ENCODE results near the gene MICB.

Gene MICB

GRCh38 chr6:31479933-31480535 is 17.9 kb upstream of the MICB start:
- H3K27ac ChIP-seq (ENCODE audit: low read length), result no peak overlapping the region
- H3K79me2 ChIP-seq (ENCODE audit: low read length), result no peaks in the 10 kb centered on the region

GRCh38 chr6:31480574-31480973 is 17.4 kb upstream of the MICB start:
- Histone ChIP-seq H3K27me3 (replicated peaks; ENCODE audit: insufficient read depth, low read length) (no peaks in the 10 kb centered on the region), H3F3A (ENCODE audit: insufficient read depth, low read length) (no peaks in the 10 kb centered on the region), H3K4me3 (ENCODE audit: low read length) (no peak overlapping the region), H2AFZ (ENCODE audit: low read length) (no peak overlapping the region), H3K79me2 (ENCODE audit: low read length) (no peaks in the 10 kb centered on the region), H3K27ac (ENCODE audit: low read length) (no peak overlapping the region), H3K36me3 (replicated peaks; ENCODE audit: insufficient read depth, low read length) (no peaks in the 10 kb centered on the region), H4K20me1 (ENCODE audit: insufficient read depth, low read length) (no peaks in the 10 kb centered on the region), H3K9me3 (replicated peaks; ENCODE audit: insufficient read depth, low read length) (no peaks in the 10 kb centered on the region), H3K9ac (ENCODE audit: low read length) (no peak overlapping the region), H3K4me1 (ENCODE audit: low read length) (no peaks in the 10 kb centered on the region), H3K9me2 (replicated peaks; ENCODE audit: insufficient read depth, low read length) (no peaks in the 10 kb centered on the region), H3K4me2 (ENCODE audit: low read depth, low read length) (no peak overlapping the region)
- DNase-seq, result no peak
- TF ChIP-seq EZH2phosphoT487 (IDR thresholded peaks at IDR 0.05; ENCODE audit: low read length) (no peak), EZH2 (optimal IDR thresholded peaks at IDR 0.05; ENCODE audit: low read depth, low read length) (no peak), CTCF (IDR thresholded peaks at IDR 0.05; ENCODE audit: low read length) (no peak)

More at GRCh38 chr6:31479933-31480535, 17.9 kb upstream of the MICB start:
- no peak for TF ChIP-seq EZH2 (optimal IDR thresholded peaks at IDR 0.05; ENCODE audit: low read depth, low read length)
- no peak for TF ChIP-seq EZH2phosphoT487 (IDR thresholded peaks at IDR 0.05; ENCODE audit: low read length)
- TF ChIP-seq CTCF (IDR thresholded peaks at IDR 0.05; ENCODE audit: low read length), result no peak
- Histone ChIP-seq H3K4me2 (ENCODE audit: low read depth, low read length) (no peak overlapping the region), H2AFZ (ENCODE audit: low read length) (no peak overlapping the region), H3K4me1 (ENCODE audit: low read length) (peaks cover 2% of the 10 kb centered on the region), H3K9me3 (replicated peaks; ENCODE audit: insufficient read depth, low read length) (no peaks in the 10 kb centered on the region), H3K4me3 (ENCODE audit: low read length) (no peak overlapping the region), H4K20me1 (ENCODE audit: insufficient read depth, low read length) (no peaks in the 10 kb centered on the region), H3K9me2 (replicated peaks; ENCODE audit: insufficient read depth, low read length) (no peaks in the 10 kb centered on the region), H3K36me3 (replicated peaks; ENCODE audit: insufficient read depth, low read length) (no peaks in the 10 kb centered on the region), H3F3A (ENCODE audit: insufficient read depth, low read length) (no peaks in the 10 kb centered on the region), H3K27me3 (replicated peaks; ENCODE audit: insufficient read depth, low read length) (no peaks in the 10 kb centered on the region), H3K9ac (ENCODE audit: low read length) (no peak overlapping the region)
- DNase-seq, result no peak

GRCh38 chr6:31483392-31483791 is 14.6 kb upstream of the MICB start:
- Histone ChIP-seq H3K27me3 (replicated peaks; ENCODE audit: insufficient read depth, low read length) (no peaks in the 10 kb centered on the region), H4K20me1 (ENCODE audit: insufficient read depth, low read length) (no peaks in the 10 kb centered on the region), H3F3A (ENCODE audit: insufficient read depth, low read length) (no peaks in the 10 kb centered on the region), H3K9ac (ENCODE audit: low read length) (no peak overlapping the region), H3K36me3 (replicated peaks; ENCODE audit: insufficient read depth, low read length) (no peaks in the 10 kb centered on the region), H3K79me2 (ENCODE audit: low read length) (no peaks in the 10 kb centered on the region), H3K4me3 (ENCODE audit: low read length) (no peak overlapping the region), H2AFZ (ENCODE audit: low read length) (no peak overlapping the region), H3K27ac (ENCODE audit: low read length) (no peak overlapping the region), H3K9me2 (replicated peaks; ENCODE audit: insufficient read depth, low read length) (no peaks in the 10 kb centered on the region), H3K4me1 (ENCODE audit: low read length) (no peaks in the 10 kb centered on the region), H3K4me2 (ENCODE audit: low read depth, low read length) (no peak overlapping the region), H3K9me3 (replicated peaks; ENCODE audit: insufficient read depth, low read length) (no peaks in the 10 kb centered on the region)
- TF ChIP-seq CTCF (IDR thresholded peaks at IDR 0.05; ENCODE audit: low read length) (no peak), EZH2phosphoT487 (IDR thresholded peaks at IDR 0.05; ENCODE audit: low read length) (no peak), EZH2 (optimal IDR thresholded peaks at IDR 0.05; ENCODE audit: low read depth, low read length) (no peak)
- DNase-seq, result no peak

Measured in MM.1S (cell line).